PFSK-1 (cell line): ENCODE data around the gene KCNMA1.

ENCODE experiments used
- POLR2AphosphoS5 ChIP-seq: IDR thresholded peaks from 2 replicates; pipeline ENCODE4 v1.6.1; 2012; ENCODE audit warnings: low read depth, mild to moderate bottlenecking, control low read depth, low read length, moderate library complexity
- REST ChIP-seq, 2 experiments: IDR thresholded peaks; 2 replicates each; pipeline versions ENCODE4 v1.6.1 to v1.8.0; 2011 to 2012; ENCODE audit warnings: low read depth in 2 of 2, low read length in 2 of 2, control low read depth in 1 of 2, inconsistent platforms in 1 of 2, mild to moderate bottlenecking in 1 of 2, moderate library complexity in 1 of 2; ENCODE audit not compliant: insufficient read depth in 1 of 2
- SIN3A ChIP-seq: IDR thresholded peaks from 2 replicates; pipeline ENCODE4 v1.6.1; 2012; ENCODE audit warnings: mild to moderate bottlenecking, low read length, moderate library complexity, borderline replicate concordance; ENCODE audit not compliant: insufficient read depth
- TAF1 ChIP-seq: IDR thresholded peaks from 2 replicates; pipeline ENCODE4 v1.6.1; 2012; ENCODE audit warnings: low read length, control low read depth, borderline replicate concordance; ENCODE audit not compliant: insufficient read depth

- TF ChIP-seq POLR2AphosphoS5 (no peak), TAF1 (no peak), SIN3A (no peak), REST (IDR thresholded peaks at IDR 0.05; ENCODE audit: insufficient read depth in 1 of 2, low read depth in 2 of 2, low read length in 2 of 2) (no peak)
Observed at GRCh38 chr10:77647543-77648293, 10.1 kb upstream of the KCNMA1 start.
